CD4-positive, alpha-beta T cell treated with Interleukin-1 beta for 1 hour (primary cell): ENCODE results near the gene DRD2.
A peak's percentile ranks its signal among the peaks of the same experiment; 100 is the strongest.

Source experiments
- DNase-seq, 2 donors: peaks; one replicate each; pipeline ENCODE4 v3.0.0-alpha.2; 2020 to 2022

DRD2 gene

DNA sequence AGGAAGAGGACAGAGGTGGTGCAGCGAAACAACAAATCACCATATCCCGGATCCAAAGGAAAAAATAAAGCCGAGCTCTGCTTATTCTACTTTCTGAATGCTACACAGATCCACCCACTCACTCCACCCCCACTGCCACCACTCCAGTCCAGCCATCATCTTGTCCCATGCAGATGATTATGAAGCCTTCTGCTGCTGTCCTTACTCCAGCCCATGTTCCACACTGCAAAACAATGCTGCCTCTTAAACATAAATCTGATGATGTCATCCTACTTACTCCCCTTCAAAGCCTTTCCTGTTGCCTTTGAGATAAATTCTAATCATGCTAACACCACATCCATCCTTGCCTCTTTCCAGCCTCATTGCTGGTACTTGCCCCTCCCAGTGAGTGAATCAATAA lies 6.5 kb upstream of the DRD2 start:
- no peak for DNase-seq

- DNase-seq: no peak
These were observed 6.0 kb upstream of the DRD2 start for GRCh38 chr11:113481226-113481625.

DNA sequence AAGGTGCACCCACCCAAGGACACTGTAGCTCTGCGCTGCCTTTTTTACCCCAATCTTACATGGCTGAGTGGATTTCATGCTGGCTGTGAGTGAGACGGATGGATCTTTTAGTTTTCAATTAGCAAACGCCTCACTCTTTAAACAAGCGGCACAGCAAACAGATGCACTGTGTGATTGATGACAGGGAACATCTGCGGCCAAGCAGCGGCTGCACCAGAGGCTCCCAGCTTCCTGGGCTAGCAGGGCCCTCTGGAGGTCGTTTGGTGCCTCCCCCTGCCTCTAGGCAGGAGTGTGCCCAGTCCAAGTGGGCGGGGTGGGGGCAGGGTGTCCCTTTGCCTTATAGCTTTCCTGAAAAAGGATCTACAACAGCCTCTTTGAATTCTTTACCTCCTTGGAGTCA lies 2.1 kb upstream of the DRD2 start:
- no peak for DNase-seq

DNA sequence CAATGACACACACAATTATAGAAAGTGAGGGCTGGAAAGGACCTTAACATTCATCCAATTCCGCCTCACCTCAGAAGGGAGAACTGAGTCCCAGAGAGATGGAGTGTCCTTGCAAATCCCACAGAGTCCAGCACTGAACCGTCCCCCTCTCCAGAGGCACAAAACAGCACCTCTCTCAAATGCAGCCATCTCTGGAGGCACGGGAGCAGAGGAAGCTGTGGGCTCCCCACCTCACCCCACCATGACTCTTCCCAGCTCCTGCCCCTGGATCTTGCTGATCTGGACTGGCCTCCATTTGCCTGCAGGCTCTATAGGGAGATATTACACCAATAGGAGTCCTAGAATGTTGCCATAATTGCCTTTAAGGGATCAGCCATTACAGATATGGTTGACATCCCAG lies 1.4 kb upstream of the DRD2 start:
- no peak for DNase-seq

DNA sequence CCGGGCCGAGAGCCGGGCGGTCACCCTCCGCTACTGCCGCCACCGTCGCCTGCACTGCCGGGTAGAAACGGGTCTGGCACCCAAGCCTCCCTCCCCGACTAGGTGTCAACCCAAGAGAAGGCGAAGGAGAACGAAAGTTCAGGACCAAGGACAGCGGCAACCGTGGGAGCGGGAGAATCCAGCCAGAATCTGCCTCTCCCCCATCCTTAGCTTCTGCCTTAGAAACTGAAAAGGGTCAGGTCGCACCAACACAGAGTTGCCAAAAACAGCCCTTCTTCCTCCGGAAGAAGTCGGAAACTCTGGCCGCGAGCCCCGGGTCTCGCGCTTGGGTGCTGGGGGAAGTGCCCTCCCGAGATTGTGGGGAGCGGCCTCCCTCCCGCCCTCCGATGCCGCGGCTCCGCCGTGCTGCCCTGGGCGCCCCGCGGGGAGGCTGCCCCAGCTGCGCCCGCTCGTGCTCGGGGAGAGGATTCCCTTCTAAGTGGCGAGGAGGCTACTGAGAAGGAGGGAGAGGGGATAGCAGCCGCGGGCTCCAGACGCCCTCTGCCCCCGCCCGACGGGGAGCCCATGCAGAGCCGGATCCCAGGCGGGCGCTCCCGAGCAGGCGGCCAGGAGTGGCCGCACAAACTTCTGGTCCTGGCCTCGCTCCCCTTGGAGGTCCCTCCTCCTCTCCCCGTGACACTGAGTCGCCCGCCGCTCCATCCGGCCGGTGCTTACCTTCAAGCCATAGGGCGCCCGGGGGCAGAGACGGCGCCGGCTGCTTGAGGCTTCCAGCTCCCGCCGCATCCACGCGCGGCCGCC lies 637 bp downstream of the DRD2 start:
- DNase-seq: peak in 1 of 2 donors; percentile 29

GRCh38 chr11:113473983-113474361 lies 1.2 kb downstream of the DRD2 start:
- DNase-seq: no peak

- DNase-seq: no peak
These were observed 2.7 kb downstream of the DRD2 start for GRCh38 chr11:113472471-113472870.

GRCh38 chr11:113470233-113470632 lies 5.0 kb downstream of the DRD2 start:
- DNase-seq: no peak

GRCh38 chr11:113468726-113469345 lies 6.4 kb downstream of the DRD2 start:
- no peak for DNase-seq

- DNase-seq: no peak
These were observed 7.7 kb downstream of the DRD2 start for GRCh38 chr11:113467545-113467944.

DNA sequence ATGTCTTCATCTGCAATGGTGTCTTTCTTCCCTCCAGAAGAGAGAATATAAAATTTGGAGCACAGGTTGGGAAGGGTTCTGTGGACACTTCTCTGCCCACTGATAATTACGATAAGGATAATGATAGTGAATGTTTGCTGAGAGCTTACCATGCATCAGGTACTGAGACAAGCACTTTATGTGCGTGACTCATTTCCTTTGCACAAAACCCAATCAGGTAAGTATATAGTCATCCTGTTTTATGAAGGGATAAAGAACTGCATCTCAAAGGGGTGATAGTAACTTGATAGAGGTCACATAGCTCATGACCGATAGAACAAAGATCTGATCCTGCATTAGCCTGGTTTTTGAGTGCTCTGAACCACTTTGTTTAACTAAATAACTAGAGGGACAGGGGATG lies 9.4 kb downstream of the DRD2 start:
- no peak for DNase-seq

- DNase-seq: no peak
These were observed 10.8 kb downstream of the DRD2 start for GRCh38 chr11:113464416-113464815.

DNA sequence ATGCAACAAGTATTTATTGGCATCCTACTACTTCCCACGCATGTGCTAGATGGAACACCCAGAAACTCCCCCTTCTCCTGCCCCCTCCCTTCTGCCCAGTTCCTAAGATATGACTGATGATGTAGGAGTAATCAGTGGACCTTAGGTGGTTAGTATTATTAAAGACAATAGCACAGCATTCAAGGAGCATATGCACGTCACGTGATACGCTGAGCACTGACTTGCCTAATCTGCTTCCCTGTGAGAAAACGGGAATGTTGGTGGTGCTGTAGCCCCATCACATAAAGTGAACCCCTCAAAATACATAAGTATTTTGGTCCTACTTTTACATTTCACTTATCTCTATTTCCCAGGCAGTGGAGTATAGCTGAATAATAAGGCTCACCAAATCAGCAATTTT lies 12.4 kb downstream of the DRD2 start:
- DNase-seq: no peak

DNA sequence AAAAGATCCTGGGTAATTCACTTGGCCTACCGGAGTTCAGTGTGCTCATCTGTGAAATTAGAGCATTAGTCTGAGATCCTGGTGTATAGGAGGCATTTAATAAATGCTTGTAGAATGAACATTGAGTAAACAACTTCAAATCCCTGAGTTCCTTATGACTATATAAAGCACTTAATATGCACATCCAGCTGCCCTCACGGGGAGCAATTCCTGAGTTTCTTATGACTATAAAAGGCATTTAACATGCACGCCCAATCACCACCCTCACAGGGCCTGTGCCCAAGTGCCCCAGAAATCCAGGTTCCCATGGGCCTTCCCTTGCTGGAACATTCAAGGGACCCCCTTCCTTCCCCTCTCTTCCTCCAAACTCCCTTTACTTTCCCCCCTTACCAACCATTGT lies 13.6 kb downstream of the DRD2 start:
- no peak for DNase-seq

- no peak for DNase-seq
These were observed 14.7 kb downstream of the DRD2 start for GRCh38 chr11:113460469-113460868.

- DNase-seq: no peak
These were observed 17.0 kb downstream of the DRD2 start for GRCh38 chr11:113458189-113458588.

- DNase-seq: no peak
These were observed 17.4 kb downstream of the DRD2 start for GRCh38 chr11:113457784-113458183.

- no peak for DNase-seq
These were observed 20.7 kb downstream of the DRD2 start for GRCh38 chr11:113454455-113454854.

- no peak for DNase-seq
These were observed 25.5 kb downstream of the DRD2 start for GRCh38 chr11:113449743-113450142.

DNA sequence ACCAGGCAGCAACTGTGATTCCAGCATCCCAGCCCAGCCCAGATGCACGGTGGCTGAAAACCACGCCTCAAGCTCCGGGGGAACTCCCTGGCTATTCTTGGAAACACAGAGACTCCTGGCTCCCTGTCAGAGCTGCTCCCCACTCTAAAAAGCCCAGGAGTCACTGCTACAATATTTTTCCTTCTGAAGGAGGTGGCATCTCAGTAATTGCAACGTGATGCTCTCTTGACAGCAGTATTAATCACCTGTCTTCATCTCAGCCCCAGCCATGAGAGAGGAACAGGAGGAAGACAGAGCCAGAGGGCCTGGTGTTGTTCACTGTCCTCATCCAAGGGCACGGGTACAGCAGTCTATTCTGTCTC lies 26.9 kb downstream of the DRD2 start:
- DNase-seq: no peak

DNA sequence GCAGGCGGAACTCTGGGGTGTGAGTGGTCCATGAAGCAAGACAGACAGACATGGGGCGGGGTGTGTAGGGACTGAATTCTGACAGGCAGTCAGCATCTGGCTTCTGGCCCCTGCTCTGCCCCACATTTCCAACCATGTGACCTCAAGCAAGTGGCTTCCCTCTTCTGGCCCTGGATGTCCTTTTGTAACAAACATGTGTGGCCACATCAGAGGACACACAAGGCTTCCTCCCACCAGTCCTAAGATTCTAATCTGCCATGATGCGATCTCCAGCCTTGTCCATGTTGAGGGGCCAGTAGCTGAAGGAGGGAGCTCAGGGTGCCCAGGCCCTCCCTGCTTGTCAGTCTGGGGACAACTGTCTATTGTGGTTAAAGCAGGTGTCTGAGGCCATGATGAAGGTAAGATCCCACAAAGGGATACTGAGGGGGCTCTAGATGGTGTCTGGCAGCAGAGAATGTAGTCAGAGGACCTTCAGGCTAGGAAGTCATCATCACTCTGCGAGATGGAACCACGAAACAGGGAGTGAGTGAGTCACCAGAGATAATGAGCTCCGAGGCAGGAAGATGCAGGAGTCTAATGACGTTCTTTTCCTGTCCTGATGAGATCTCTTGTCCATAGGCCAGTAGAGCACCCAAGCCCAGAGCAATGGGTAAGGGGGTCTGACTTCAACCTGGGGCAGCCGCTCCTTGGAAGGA lies 27.4 kb downstream of the DRD2 start:
- no peak for DNase-seq

GRCh38 chr11:113446938-113447337 lies 28.3 kb downstream of the DRD2 start:
- no peak for DNase-seq

DNA sequence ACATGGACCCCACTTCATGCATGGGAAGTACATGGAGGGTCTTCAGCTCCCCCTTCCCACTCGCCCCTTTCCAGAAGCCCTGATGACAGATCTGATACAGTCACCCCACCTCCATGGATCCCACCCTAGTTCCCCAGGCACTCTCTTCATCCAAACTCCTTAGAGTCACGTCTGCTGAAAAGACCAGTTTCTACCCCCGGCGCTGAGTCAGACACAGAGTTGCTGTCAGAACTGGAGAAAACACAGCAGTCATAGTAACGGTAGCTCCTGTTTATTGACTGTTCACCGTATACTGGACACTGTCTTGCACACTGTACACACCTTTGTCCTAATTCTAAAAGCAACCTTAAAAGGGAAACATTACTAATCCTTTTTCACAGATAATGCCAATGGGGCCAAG lies 29.1 kb downstream of the DRD2 start:
- no peak for DNase-seq

DNA sequence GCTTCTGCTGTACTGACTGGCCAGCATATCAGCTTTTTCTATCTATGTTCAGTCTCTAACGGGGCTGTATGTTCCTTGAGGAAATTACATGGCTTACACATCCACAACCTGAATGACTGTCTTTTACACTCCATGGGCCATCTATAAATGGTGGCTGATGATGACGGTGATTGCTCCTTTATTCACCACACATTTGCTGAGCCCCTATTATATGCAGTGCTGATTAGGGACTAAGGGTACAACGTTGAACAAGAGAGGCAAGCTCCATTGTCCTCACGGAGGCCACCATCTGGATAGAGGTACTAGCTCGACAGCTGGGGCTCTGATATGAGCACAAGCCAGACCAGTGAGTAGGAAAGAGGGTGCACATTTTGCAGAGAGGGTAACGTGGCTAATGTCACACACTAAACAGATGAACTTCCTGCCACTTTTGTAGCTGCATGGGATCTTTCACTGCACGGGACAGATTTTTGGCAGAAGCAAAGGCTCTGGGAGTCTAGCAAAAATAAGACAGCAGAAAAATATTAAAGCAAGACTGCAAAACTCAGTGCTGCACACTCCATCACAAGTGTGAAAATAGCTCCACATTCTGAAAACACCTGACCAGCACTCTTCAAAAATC lies 30.6 kb downstream of the DRD2 start:
- no peak for DNase-seq
